Erythroblast (primary cell): Measurements from ENCODE around the gene LSM14B.

ENCODE experiments used
- GATA1 ChIP-seq: IDR thresholded peaks from 2 replicates; pipeline ENCODE4 v1.6.1; 2011; ENCODE audit warnings: low read depth, mild to moderate bottlenecking, control low read depth, low read length, moderate library complexity
- POLR2A ChIP-seq: IDR thresholded peaks from 2 replicates; pipeline ENCODE4 v1.6.1; 2011; ENCODE audit warnings: mild to moderate bottlenecking, low read length

DNA sequence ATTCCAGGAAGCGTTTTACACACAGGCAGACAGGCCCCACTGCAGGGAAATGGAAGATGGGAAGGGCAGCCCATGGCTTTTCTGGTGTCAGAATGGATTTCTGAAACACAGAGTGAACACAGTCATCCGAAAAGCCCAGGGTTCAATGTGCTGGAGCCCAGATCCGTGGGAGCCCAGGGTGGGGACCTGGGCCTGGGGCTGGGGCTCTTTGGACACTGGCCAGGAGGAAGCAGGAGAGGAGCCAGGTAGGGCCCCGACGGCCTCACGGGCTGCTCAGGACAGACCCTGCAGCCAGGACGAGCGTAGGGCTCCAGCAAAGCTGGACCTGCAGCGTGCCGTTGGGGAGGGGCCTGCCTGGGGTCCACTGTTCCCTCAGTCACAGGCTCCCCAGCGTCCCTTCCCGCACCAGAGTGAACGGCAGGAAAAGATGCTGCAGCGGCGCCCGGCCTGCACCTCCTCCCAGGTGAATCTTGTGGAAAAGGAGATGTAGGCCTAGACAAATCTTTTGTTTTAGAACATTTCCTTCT, 24.3 kb upstream of the LSM14B start:
- no peak for TF ChIP-seq POLR2A
- no peak for TF ChIP-seq GATA1
